H9 (cell line): ENCODE measurements around the gene ZCCHC17. TPM values are rescaled to one million over a fixed set of nuclear protein-coding genes. Genes with fewer than 3 reads are reported as not detected.

Experiments used
- DNase-seq: peaks from one replicate; pipeline ENCODE4 v3.0.0-alpha.2; 2017
- H2AFZ ChIP-seq: one replicate; pipeline ENCODE4 v1.6.1; 2013; ENCODE audit warnings: mild to moderate bottlenecking, low read length, control low read depth, moderate library complexity
- H2AK5ac ChIP-seq: 2 replicates; pipeline ENCODE4 v1.6.1; 2013; ENCODE audit warnings: low read length, control low read depth, mixed read lengths; ENCODE audit not compliant: insufficient read length
- H2BK120ac ChIP-seq: one replicate; pipeline ENCODE4 v1.6.1; 2013; ENCODE audit warnings: low read depth, mild to moderate bottlenecking, low read length, control low read depth, inconsistent platforms; ENCODE audit not compliant: poor library complexity, severe bottlenecking
- H2BK12ac ChIP-seq: 2 replicates; pipeline ENCODE4 v1.6.1; 2013; ENCODE audit warnings: low read length, control low read depth, mixed read lengths, low read depth; ENCODE audit not compliant: insufficient read length
- H2BK15ac ChIP-seq: 2 replicates; pipeline ENCODE4 v1.6.1; 2013; ENCODE audit warnings: low read depth, low read length, control low read depth
- H2BK20ac ChIP-seq: one replicate; pipeline ENCODE4 v1.6.1; 2013; ENCODE audit warnings: low read depth, mild to moderate bottlenecking, low read length, control low read depth, inconsistent platforms; ENCODE audit not compliant: poor library complexity, severe bottlenecking
- H2BK5ac ChIP-seq: 2 replicates; pipeline ENCODE4 v1.6.1; 2013; ENCODE audit warnings: low read length, control low read depth, mixed read lengths; ENCODE audit not compliant: insufficient read length
- H3K14ac ChIP-seq: 2 replicates; pipeline ENCODE4 v1.6.1; 2013; ENCODE audit warnings: low read length, control low read depth; ENCODE audit not compliant: insufficient read depth
- H3K18ac ChIP-seq: 2 replicates; pipeline ENCODE4 v1.6.1; 2013; ENCODE audit warnings: low read depth, mild to moderate bottlenecking, mixed read lengths, low read length, control low read depth; ENCODE audit not compliant: insufficient read length
- H3K23ac ChIP-seq: 2 replicates; pipeline ENCODE4 v1.6.1; 2013; ENCODE audit warnings: low read length, control low read depth, mixed read lengths, low read depth; ENCODE audit not compliant: insufficient read length
- H3K23me2 ChIP-seq: 2 replicates; pipeline ENCODE4 v1.6.1; 2013; ENCODE audit warnings: low read depth, mild to moderate bottlenecking, mixed read lengths, low read length, control low read depth; ENCODE audit not compliant: insufficient read length, poor library complexity, severe bottlenecking
- H3K27ac ChIP-seq: 2 replicates; pipeline ENCODE4 v1.5.1; 2013; ENCODE audit warnings: low read length, control low read depth, mixed read lengths, low read depth; ENCODE audit not compliant: insufficient read length
- H3K27me3 ChIP-seq: 2 replicates; pipeline ENCODE4 v1.6.1; 2013; ENCODE audit warnings: low read length, control low read depth, inconsistent platforms; ENCODE audit not compliant: insufficient read depth
- H3K4ac ChIP-seq: 2 replicates; pipeline ENCODE4 v1.6.1; 2013; ENCODE audit warnings: low read depth, mild to moderate bottlenecking, control low read depth, inconsistent platforms, low read length, moderate library complexity
- H3K4me1 ChIP-seq: 2 replicates; pipeline ENCODE4 v1.6.1; 2013; ENCODE audit warnings: low read length, control low read depth, inconsistent platforms; ENCODE audit not compliant: insufficient read depth
- H3K4me2 ChIP-seq: 2 replicates; pipeline ENCODE4 v1.6.1; 2013; ENCODE audit warnings: low read length, control low read depth, mixed read lengths; ENCODE audit not compliant: insufficient read length, insufficient read depth
- H3K56ac ChIP-seq: 2 replicates; pipeline ENCODE4 v1.6.1; 2013; ENCODE audit warnings: low read depth, mild to moderate bottlenecking, mixed read lengths, low read length, control low read depth; ENCODE audit not compliant: insufficient read length
- H3K79me1 ChIP-seq: 2 replicates; pipeline ENCODE4 v1.6.1; 2013; ENCODE audit warnings: low read depth, mild to moderate bottlenecking, moderate library complexity, low read length, control low read depth, inconsistent platforms; ENCODE audit not compliant: insufficient read depth, poor library complexity, severe bottlenecking
- H3K79me2 ChIP-seq: 2 replicates; pipeline ENCODE4 v1.6.1; 2013; ENCODE audit warnings: low read length, control low read depth, inconsistent platforms; ENCODE audit not compliant: insufficient read depth
- H3K9ac ChIP-seq: 2 replicates; pipeline ENCODE4 v1.6.1; 2013; ENCODE audit warnings: low read length, control low read depth, mixed read lengths; ENCODE audit not compliant: insufficient read length; ENCODE audit errors: extremely low read depth
- H3K9me3 ChIP-seq: one replicate; pipeline ENCODE4 v1.6.1; 2013; ENCODE audit warnings: low read depth, low read length, inconsistent platforms; ENCODE audit not compliant: control insufficient read depth
- H3T11ph ChIP-seq: one replicate; pipeline ENCODE4 v1.6.1; 2013; ENCODE audit warnings: mild to moderate bottlenecking, low read length, control low read depth, inconsistent platforms
- H4K20me1 ChIP-seq: one replicate; pipeline ENCODE4 v1.6.1; 2013; ENCODE audit not compliant: control insufficient read depth, insufficient read length, insufficient read depth
- H4K5ac ChIP-seq: 2 replicates; pipeline ENCODE4 v1.6.1; 2013; ENCODE audit warnings: low read depth, mild to moderate bottlenecking, mixed read lengths, low read length, control low read depth; ENCODE audit not compliant: insufficient read length
- H4K8ac ChIP-seq: replicated peaks from 2 replicates; pipeline ENCODE4 v1.6.1; 2013; ENCODE audit warnings: low read length, control low read depth, mixed read lengths, low read depth; ENCODE audit not compliant: insufficient read length
- H4K91ac ChIP-seq: 2 replicates; pipeline ENCODE4 v1.6.1; 2013; ENCODE audit warnings: low read depth, mild to moderate bottlenecking, moderate library complexity, mixed read lengths, low read length, control low read depth; ENCODE audit not compliant: insufficient read length
- H3K27ac Mint-ChIP-seq, 3 experiments: 2 replicates in 2 of 3; 3 replicates in 1 of 3; pipeline ENCODE4 v1.8.0; 2020 to 2021; ENCODE audit warnings: mixed read lengths in 3 of 3, mild to moderate bottlenecking in 1 of 3, moderate library complexity in 1 of 3
- H3K27me3 Mint-ChIP-seq: 2 replicates; pipeline ENCODE4 v1.8.0; 2021; ENCODE audit warnings: low read depth, mild to moderate bottlenecking, moderate library complexity, mixed read lengths
- H3K36me3 Mint-ChIP-seq, 3 experiments: 2 replicates in 2 of 3; 3 replicates in 1 of 3; pipeline ENCODE4 v1.8.0; 2020 to 2021; ENCODE audit warnings: low read depth in 3 of 3, mixed read lengths in 3 of 3; ENCODE audit not compliant: insufficient read depth in 1 of 3
- H3K4me1 Mint-ChIP-seq, 2 experiments: 2 replicates each; pipeline ENCODE4 v1.8.0; 2020; ENCODE audit warnings: mixed read lengths in 2 of 2
- H3K4me3 Mint-ChIP-seq, 2 experiments: 2 replicates in 1 of 2; 3 replicates in 1 of 2; pipeline ENCODE4 v1.8.0; 2020 to 2021; ENCODE audit warnings: mild to moderate bottlenecking in 2 of 2, mixed read lengths in 2 of 2, moderate library complexity in 1 of 2
- H3K9me3 Mint-ChIP-seq, 2 experiments: 2 replicates in 1 of 2; 3 replicates in 1 of 2; pipeline ENCODE4 v1.8.0; 2020; ENCODE audit warnings: mild to moderate bottlenecking in 2 of 2, mixed read lengths in 2 of 2, moderate library complexity in 1 of 2
- CTCF ChIP-seq: fragments of 200-600 bp; sonication (generic); conservative IDR thresholded peaks from 3 replicates; pipeline ENCODE4 v1.8.0; 2021; ENCODE audit warnings: antibody characterized with exemption, mild to moderate bottlenecking
- WGBS: extraction: QIAGEN DNeasy Blood & Tissue Kit; methylation state at CpG from one replicate; pipeline ENCODE4 v1.1.7; 2013; ENCODE audit warnings: missing lambda C conversion rate, low lambda C conversion rate, mixed read lengths; ENCODE audit not compliant: insufficient read length; ENCODE audit errors: extremely low coverage; 5-methylcytosine and 5-hydroxymethylcytosine counted together
- total RNA-seq: library from RNA; stranded (reverse); gene quantifications from 2 replicates; pipeline ENCODE4 v1.2.1, GENCODE V29; 2021

ZCCHC17 gene
- total RNA-seq, 1 experiment from 2014 or later = 50.4 TPM

- Histone ChIP-seq H3T11ph (no peak overlapping the region), H2AK5ac (no peak overlapping the region), H4K8ac (no peak overlapping the region), H3K4me2 (no peak overlapping the region), H3K9me3 (no peaks in the 10 kb centered on the region), H3K14ac (no peak overlapping the region), H4K5ac (no peak overlapping the region), H4K20me1 (no peaks in the 10 kb centered on the region), H2BK20ac (no peak overlapping the region), H3K9ac (no peak overlapping the region), H3K23ac (no peak overlapping the region), H3K27me3 (no peaks in the 10 kb centered on the region), H2BK5ac (no peak overlapping the region), H3K23me2 (no peaks in the 10 kb centered on the region), H3K27ac (no peak overlapping the region), H3K4me1 (no peaks in the 10 kb centered on the region), H3K4ac (no peak overlapping the region), H3K56ac (no peak overlapping the region), H4K91ac (no peak overlapping the region), H2AFZ (no peak overlapping the region), H3K79me1 (no peaks in the 10 kb centered on the region), H2BK12ac (no peak overlapping the region), H3K18ac (no peak overlapping the region), H3K79me2 (no peaks in the 10 kb centered on the region), H2BK15ac (no peak overlapping the region), H2BK120ac (no peak overlapping the region)
- no peak overlapping the region for H3K4me3 Mint-ChIP-seq
- peaks cover 25% of the 10 kb centered on the region for H3K27me3 Mint-ChIP-seq
- H3K36me3 Mint-ChIP-seq = no peaks in the 10 kb centered on the region
- no peaks in the 10 kb centered on the region for H3K9me3 Mint-ChIP-seq
- WGBS = no CpG with 5 or more reads among the region's 4 CpGs
- peaks cover 4 to 12% of the 10 kb centered on the region in 2 experiments; a peak in 2 of 4 replicates for H3K4me1 Mint-ChIP-seq
- TF ChIP-seq CTCF = no peak
- no peak overlapping the region for H3K27ac Mint-ChIP-seq
- DNase-seq = no peak
Observed at GRCh38 chr1:31397360-31398095, 100.7 kb downstream of the ZCCHC17 start.
